Astrocyte of the cerebellum (primary cell): ENCODE measurements around the gene PPP1R12B.
A peak's percentile ranks its signal among the peaks of the same experiment; 100 is the strongest.
"Not testable (repeated sequence)": the region's sequence is repeated elsewhere in the genome, so short reads cannot be mapped to it uniquely, and the experiment has no call there.

Experiments
- DNase-seq: peaks from one replicate; pipeline ENCODE4 v3.0.0-alpha.2; 2011; ENCODE audit warnings: low read depth
- H3K4me3 ChIP-seq: 2 replicates; pipeline ENCODE4 v1.5.1; 2011; ENCODE audit warnings: mild to moderate bottlenecking, low read depth, low read length, moderate library complexity
- in situ Hi-C: cut with HindIII; loops from 2 replicates; pipeline ENCODE4 v1.10.0; 2017; ENCODE audit warnings: low sequenced_read_pairs
- TF ChIP-seq, protein P1 (sequence below): IDR thresholded peaks from 2 replicates; pipeline ENCODE4 v1.5.1; 2012; ENCODE audit warnings: low read length, low read depth, moderate library complexity, mild to moderate bottlenecking; ENCODE audit errors: missing control alignments

The PPP1R12B gene

DNA sequence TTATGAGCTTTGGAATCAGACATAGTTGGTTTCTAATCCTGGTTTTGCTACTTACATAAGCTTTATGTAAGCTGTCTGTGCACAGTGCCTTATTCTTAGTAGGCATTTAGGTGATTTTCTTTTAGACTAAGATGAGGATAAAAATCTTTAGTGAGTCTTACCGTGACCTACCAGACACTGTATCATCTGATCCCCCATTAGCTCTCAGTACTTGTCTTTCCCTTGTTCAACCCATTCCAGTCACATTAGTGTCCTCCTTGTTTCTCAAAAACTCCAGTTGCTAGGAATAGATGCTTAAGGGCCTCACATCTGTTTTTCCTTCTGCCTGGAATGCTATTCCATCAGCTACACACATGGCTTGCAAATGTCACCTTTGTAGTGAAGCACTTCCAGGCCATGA is 18.8 kb downstream of the PPP1R12B start:
- no peak overlapping the region for H3K4me3 ChIP-seq
- TF ChIP-seq, protein P1, sequence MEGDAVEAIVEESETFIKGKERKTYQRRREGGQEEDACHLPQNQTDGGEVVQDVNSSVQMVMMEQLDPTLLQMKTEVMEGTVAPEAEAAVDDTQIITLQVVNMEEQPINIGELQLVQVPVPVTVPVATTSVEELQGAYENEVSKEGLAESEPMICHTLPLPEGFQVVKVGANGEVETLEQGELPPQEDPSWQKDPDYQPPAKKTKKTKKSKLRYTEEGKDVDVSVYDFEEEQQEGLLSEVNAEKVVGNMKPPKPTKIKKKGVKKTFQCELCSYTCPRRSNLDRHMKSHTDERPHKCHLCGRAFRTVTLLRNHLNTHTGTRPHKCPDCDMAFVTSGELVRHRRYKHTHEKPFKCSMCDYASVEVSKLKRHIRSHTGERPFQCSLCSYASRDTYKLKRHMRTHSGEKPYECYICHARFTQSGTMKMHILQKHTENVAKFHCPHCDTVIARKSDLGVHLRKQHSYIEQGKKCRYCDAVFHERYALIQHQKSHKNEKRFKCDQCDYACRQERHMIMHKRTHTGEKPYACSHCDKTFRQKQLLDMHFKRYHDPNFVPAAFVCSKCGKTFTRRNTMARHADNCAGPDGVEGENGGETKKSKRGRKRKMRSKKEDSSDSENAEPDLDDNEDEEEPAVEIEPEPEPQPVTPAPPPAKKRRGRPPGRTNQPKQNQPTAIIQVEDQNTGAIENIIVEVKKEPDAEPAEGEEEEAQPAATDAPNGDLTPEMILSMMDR: no peak
- no peak for DNase-seq
- in situ Hi-C loops: loop anchor here (10.0 kb wide), 1 partner anchor 78 kb away; no protein-coding TSS in a partner anchor

DNA sequence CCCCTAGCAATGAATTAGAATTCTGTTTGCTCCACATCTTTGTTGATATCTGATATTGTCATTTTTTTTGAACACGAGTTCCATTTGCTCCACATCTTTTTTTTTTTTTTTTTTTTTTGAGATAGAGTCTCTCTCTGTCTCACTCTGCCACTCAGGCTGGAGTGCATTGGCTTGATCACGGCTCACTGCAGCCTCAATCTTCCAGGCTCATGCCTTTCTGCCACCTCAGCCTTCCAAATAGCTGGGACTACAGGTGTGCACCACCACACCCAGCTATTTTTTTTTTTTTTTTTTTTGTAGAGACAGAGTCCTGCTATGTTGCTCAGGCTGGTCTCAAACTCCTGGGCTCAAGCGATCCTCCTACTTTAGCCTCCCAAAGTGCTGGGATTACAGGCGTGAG is 22.4 kb downstream of the PPP1R12B start:
- in situ Hi-C loops, DNase-seq: not testable (repeated sequence)

DNA sequence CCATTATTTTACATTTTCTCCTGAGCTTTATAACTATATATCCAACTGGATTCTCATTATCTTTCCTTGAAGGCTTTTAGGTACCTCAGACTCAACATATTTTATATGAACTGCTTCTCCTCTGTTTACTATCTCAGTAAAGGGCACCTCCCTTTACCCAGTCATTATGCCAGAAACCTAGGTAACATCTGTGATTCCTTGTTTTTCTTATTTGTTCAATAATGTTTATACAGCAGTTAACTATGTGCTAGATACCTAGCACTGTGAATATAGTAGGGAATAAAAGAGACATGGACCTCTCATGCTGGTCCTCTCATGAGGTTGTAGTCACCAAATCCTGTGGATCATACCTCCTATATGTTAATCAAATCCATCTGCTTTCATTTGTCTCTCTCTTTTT is 25.6 kb downstream of the PPP1R12B start:
- in situ Hi-C loops: no loop called here
- no peak overlapping the region for H3K4me3 ChIP-seq
- no peak for DNase-seq
- TF ChIP-seq, protein P1: no peak

More for the DNA sequence above, 22.4 kb downstream of the PPP1R12B start:
- not testable (repeated sequence) for H3K4me3 ChIP-seq

DNA sequence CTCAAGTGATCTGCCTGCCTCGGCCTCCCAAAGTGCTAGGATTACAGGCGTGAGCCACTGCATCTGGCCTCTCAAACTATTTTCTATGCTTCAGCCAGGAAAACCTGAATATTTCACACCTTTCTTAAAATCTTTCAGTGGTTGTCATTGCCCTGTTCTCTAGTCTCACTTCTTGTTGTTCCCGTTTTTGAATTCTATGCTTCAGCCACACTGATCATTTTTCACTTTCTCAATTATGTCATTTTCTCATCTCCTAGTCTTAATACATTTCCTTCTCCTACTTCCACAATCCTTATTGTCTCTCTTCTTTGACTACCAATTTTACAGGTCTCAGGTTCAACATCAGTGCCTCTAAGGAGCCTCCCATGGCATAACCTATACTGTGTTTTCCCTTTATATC is 26.7 kb downstream of the PPP1R12B start:
- DNase-seq, in situ Hi-C loops: not testable (repeated sequence)

DNA sequence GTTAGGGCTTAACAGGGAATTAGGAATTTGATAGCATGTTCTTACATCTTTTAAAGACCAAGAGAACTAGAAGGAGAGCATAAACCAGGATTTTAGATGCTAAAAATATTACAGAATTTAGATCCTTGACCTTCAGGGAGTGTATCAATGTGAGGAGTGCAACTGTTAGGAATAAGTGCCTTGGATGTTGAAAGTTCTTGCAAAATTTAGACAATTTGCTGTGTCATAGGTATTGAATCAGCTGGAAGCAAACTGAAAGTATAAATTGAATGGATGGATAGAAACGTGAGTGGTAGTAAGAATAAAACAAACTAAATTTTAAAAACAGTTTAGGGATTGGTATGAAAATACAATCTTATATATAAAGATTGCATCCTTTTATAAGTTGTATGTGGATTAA is 27.7 kb downstream of the PPP1R12B start:
- in situ Hi-C loops: no loop called here
- TF ChIP-seq, protein P1: no peak
- H3K4me3 ChIP-seq: no peak overlapping the region
- no peak for DNase-seq

More for the DNA sequence above, 26.7 kb downstream of the PPP1R12B start:
- not testable (repeated sequence) for H3K4me3 ChIP-seq

DNA sequence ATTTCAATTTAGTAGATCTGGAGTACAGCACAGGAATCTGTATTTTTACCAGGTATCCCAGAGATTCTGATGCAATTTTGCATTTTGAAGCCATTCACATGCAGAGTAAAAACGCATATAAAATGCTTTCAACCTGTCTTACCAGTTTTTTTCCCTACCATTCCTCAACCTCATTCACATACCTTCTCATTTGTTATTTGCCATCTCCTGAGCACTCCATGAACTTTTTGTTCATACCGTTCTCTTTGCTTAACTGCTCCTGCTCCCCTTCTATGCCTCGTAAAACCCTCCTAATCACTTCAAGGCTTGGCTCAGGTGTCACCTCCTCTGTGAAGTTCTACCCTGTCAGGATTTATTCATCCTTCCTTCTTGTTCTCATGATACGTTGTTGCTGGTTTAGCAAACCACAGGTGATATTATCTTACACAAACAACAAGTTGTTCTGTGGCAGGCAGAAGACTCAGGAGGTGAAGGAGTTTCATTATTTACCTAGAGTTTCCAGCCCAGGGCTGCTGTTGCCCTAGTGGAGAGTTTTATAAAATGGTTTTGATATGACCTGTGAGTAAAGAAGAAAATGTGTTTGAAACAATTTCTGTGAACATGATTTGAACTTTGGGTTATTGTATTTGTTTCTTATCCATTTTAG is 31.5 kb downstream of the PPP1R12B start:
- not testable (repeated sequence) for DNase-seq

DNA sequence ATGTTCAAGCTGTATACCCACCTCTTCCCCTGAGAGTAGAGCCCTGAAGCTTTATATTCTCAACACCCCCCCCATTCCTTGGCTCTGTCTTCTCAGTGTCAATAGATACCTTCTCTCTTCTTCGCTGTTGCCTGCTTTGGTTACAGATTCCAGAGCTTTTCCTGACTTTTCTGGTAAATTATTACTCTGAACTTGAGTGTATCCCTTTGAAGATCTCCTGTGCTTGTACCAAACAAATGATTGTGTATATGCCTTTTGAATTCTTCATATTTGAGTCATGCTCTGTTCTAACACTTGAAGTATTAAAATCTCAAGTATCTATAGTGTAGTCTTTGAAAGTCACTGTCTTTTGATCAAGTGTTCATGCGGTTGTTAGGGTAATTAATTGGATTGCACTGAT is 32.0 kb downstream of the PPP1R12B start:
- H3K4me3 ChIP-seq, DNase-seq, in situ Hi-C loops: not testable (repeated sequence)

More for the DNA sequence above, 31.5 kb downstream of the PPP1R12B start:
- H3K4me3 ChIP-seq, in situ Hi-C loops: not testable (repeated sequence)
- TF ChIP-seq, protein P1: peak; percentile 18

DNA sequence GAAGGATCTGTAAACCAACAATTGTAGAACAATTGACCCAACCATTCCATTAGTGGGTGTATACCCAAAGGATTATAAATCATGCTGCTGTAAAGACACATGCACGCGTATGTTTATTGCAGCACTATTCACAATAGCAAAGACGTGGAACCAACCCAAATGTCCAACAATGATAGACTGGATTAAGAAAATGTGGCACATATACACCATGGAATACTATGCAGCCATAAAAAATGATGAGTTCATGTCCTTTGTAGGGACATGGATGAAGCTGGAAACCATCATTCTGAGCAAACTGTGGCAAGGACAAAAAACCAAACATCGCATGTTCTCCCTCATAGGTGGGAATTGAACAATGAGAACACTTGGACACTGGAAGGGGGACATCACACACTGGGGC is 33.4 kb downstream of the PPP1R12B start:
- DNase-seq, in situ Hi-C loops, H3K4me3 ChIP-seq: not testable (repeated sequence)

DNA sequence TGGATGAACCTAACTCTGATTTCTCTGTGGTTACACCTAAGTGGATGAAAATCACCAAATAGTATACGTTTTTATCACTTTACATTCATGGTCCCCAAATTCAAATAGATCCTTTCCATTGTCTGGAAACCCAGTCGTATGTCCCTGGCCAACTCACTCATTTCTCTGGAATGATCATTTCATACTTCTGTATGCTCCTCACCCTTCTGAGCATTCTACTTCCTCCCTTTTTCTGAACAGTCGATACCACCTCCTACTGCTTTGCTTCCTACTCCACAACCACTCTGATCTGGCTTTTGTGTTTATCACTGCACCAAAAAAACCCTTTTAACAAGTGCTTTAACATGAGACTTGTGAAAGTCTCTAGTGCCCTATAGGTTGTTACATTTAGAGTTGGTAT is 47.3 kb downstream of the PPP1R12B start:
- in situ Hi-C loops, H3K4me3 ChIP-seq, DNase-seq: not testable (repeated sequence)
